Thyroid gland (tissue), 4 donors: ENCODE results near the gene RTTN.
"Not testable (repeated sequence)": the region's sequence is repeated elsewhere in the genome, so short reads cannot be mapped to it uniquely, and the experiment has no call there.

Experiments
- CTCF ChIP-seq, 6 experiments: fragments of 200-600 bp in 3 of 6; fragments of 450-650 bp in 3 of 6; sonication (generic) in 3 of 6; IDR thresholded peaks; one replicate each; pipeline ENCODE4 v1.5.1; 2016 to 2019; ENCODE audit warnings: antibody characterized with exemption in 6 of 6, mild to moderate bottlenecking in 2 of 6, inconsistent platforms in 1 of 6, moderate library complexity in 1 of 6
- POLR2A ChIP-seq, 2 donors: fragments of 450-650 bp; IDR thresholded peaks; one replicate each; pipeline ENCODE4 v1.6.1; 2017; ENCODE audit warnings: antibody characterized with exemption in 2 of 2, mild to moderate bottlenecking in 2 of 2, moderate library complexity in 1 of 2

- TF ChIP-seq POLR2A, CTCF (IDR thresholded peaks at IDR 0.05): not testable (repeated sequence)
These were observed 102.6 kb downstream of the RTTN start for GRCh38 chr18:70102854-70103253.
